IMR-90 (cell line): Measurements from ENCODE around the gene AGO3. TPM values are rescaled to one million over a fixed set of nuclear protein-coding genes. Genes with fewer than 3 reads are reported as not detected.
A peak's percentile ranks its signal among the peaks of the same experiment; 100 is the strongest.

Source experiments
- ATAC-seq: fragments of 200-7000 bp; cut with Tn5 transposase; 2 replicates; pipeline ENCODE4 v1.9.1; 2020; ENCODE audit warnings: low read depth, mild to moderate bottlenecking, moderate library complexity
- BruUV-seq: library from RNA; stranded (reverse); fragments of 400-500 nt; replicated peaks from 2 replicates; lab custom pipeline; 2021; lab: Mats Ljungman, UMichigan
- CTCF ChIA-PET: fragments of 300-600 bp; formaldehyde crosslinking; extraction: SDS; loops from one replicate; lab custom pipeline; 2021; ENCODE audit warnings: antibody characterized with exemption; lab: Yijun Ruan, JAX
- POLR2A ChIA-PET: fragments of 300-600 bp; sonication (Branson Sonifier 250); formaldehyde crosslinking; loops from one replicate; lab custom pipeline; 2022; ENCODE audit warnings: antibody characterized with exemption; ENCODE audit not compliant: unreplicated experiment; lab: Charles Lee
- DNase-seq: peaks from one replicate; pipeline ENCODE4 v3.0.0; 2013
- H2AFZ ChIP-seq: replicated peaks from 2 replicates; pipeline ENCODE3; 2013; ENCODE audit warnings: low read length, mild to moderate bottlenecking; ENCODE audit not compliant: poor library complexity
- H2AK5ac ChIP-seq: 2 replicates; pipeline ENCODE4 v1.6.1; 2013; ENCODE audit warnings: low read depth, low read length, inconsistent platforms
- H2AK9ac ChIP-seq: replicated peaks from 2 replicates; pipeline ENCODE3; 2013; ENCODE audit warnings: mild to moderate bottlenecking, low read depth, low read length, moderate library complexity; ENCODE audit not compliant: poor library complexity
- H2BK120ac ChIP-seq: 2 replicates; pipeline ENCODE4 v1.6.1; 2013; ENCODE audit warnings: low read depth, low read length, inconsistent platforms
- H2BK15ac ChIP-seq: 3 replicates; pipeline ENCODE4 v1.6.1; 2013; ENCODE audit warnings: low read depth, low read length, inconsistent platforms
- H2BK20ac ChIP-seq: 2 replicates; pipeline ENCODE4 v1.6.1; 2013; ENCODE audit warnings: low read depth, mild to moderate bottlenecking, inconsistent platforms, low read length, moderate library complexity
- H2BK5ac ChIP-seq: 2 replicates; pipeline ENCODE4 v1.6.1; 2013; ENCODE audit warnings: mild to moderate bottlenecking, low read depth, low read length, inconsistent platforms; ENCODE audit not compliant: poor library complexity, severe bottlenecking
- H3K14ac ChIP-seq: replicated peaks from 2 replicates; pipeline ENCODE4 v1.6.1; 2013; ENCODE audit warnings: low read depth, low read length, inconsistent platforms
- H3K18ac ChIP-seq: 2 replicates; pipeline ENCODE4 v1.6.1; 2013; ENCODE audit warnings: low read depth, low read length, control low read depth
- H3K23ac ChIP-seq: 2 replicates; pipeline ENCODE4 v1.6.1; 2013; ENCODE audit warnings: low read depth, low read length, inconsistent platforms
- H3K27ac ChIP-seq: 2 replicates; pipeline ENCODE4 v1.5.1; 2013; ENCODE audit warnings: mild to moderate bottlenecking, control low read depth, low read length; ENCODE audit not compliant: insufficient read depth
- H3K27me3 ChIP-seq: 2 replicates; pipeline ENCODE4 v1.6.1; 2013; ENCODE audit warnings: low read length; ENCODE audit not compliant: control insufficient read depth, insufficient read depth
- H3K36me3 ChIP-seq: 2 replicates; pipeline ENCODE4 v1.6.1; 2013; ENCODE audit warnings: low read length, mixed read lengths; ENCODE audit not compliant: control insufficient read depth, insufficient read depth
- H3K4ac ChIP-seq: 2 replicates; pipeline ENCODE4 v1.6.1; 2013; ENCODE audit warnings: low read depth, low read length, inconsistent platforms
- H3K4me1 ChIP-seq: 2 replicates; pipeline ENCODE4 v1.6.1; 2013; ENCODE audit warnings: low read length, mixed read lengths; ENCODE audit not compliant: control insufficient read depth, insufficient read depth
- H3K4me2 ChIP-seq: 2 replicates; pipeline ENCODE4 v1.6.1; 2013; ENCODE audit warnings: low read depth, mild to moderate bottlenecking, control low read depth, low read length, moderate library complexity
- H3K4me3 ChIP-seq: 2 replicates; pipeline ENCODE4 v1.5.1; 2013; ENCODE audit warnings: low read depth, mild to moderate bottlenecking, control low read depth, low read length, moderate library complexity; ENCODE audit not compliant: insufficient read depth
- H3K56ac ChIP-seq: 2 replicates; pipeline ENCODE4 v1.6.1; 2013; ENCODE audit warnings: low read length, inconsistent platforms; ENCODE audit not compliant: insufficient read depth; ENCODE audit errors: extremely low read depth
- H3K79me1 ChIP-seq, 2 experiments: 2 replicates each; pipeline ENCODE4 v1.6.1; 2013; ENCODE audit warnings: low read length in 2 of 2, inconsistent platforms in 1 of 2, low read depth in 1 of 2
- H3K9ac ChIP-seq: 2 replicates; pipeline ENCODE4 v1.6.1; 2013; ENCODE audit warnings: low read depth, low read length, control low read depth
- H3K9me1 ChIP-seq: 2 replicates; pipeline ENCODE4 v1.6.1; 2013; ENCODE audit warnings: low read length, inconsistent platforms; ENCODE audit not compliant: insufficient read depth
- H3K9me3 ChIP-seq: 2 replicates; pipeline ENCODE4 v1.6.1; 2013; ENCODE audit warnings: low read length; ENCODE audit not compliant: control insufficient read depth, insufficient read depth
- H4K20me1 ChIP-seq: 2 replicates; pipeline ENCODE4 v1.6.1; 2013; ENCODE audit warnings: low read length, inconsistent platforms; ENCODE audit not compliant: insufficient read depth
- H4K5ac ChIP-seq: 2 replicates; pipeline ENCODE4 v1.6.1; 2013; ENCODE audit warnings: mild to moderate bottlenecking, low read depth, low read length, control low read depth
- H4K8ac ChIP-seq, 2 experiments: 2 replicates each; pipeline ENCODE4 v1.6.1; 2013; ENCODE audit warnings: low read depth in 2 of 2, low read length in 2 of 2, control low read depth in 1 of 2, inconsistent platforms in 1 of 2
- H4K91ac ChIP-seq: 2 replicates; pipeline ENCODE4 v1.6.1; 2013; ENCODE audit warnings: low read depth, low read length, inconsistent platforms; ENCODE audit not compliant: insufficient read depth
- BHLHE40 ChIP-seq: fragments of 150-350 bp; IDR thresholded peaks from 2 replicates; pipeline ENCODE4 v1.6.1; 2016; ENCODE audit warnings: mild to moderate bottlenecking, low read depth, low read length
- CEBPB ChIP-seq: IDR thresholded peaks from 2 replicates; pipeline ENCODE4 v1.6.1; 2012; ENCODE audit warnings: low read depth, low read length, improper control_type of control experiment
- CHD1 ChIP-seq: IDR thresholded peaks from 2 replicates; pipeline ENCODE4 v1.6.1; 2012; ENCODE audit warnings: low read depth, low read length, improper control_type of control experiment
- CTCF ChIP-seq: conservative IDR thresholded peaks from 2 replicates; pipeline ENCODE4 v1.5.1; 2012; ENCODE audit warnings: mild to moderate bottlenecking, low read depth, low read length, improper control_type of control experiment
- ELK1 ChIP-seq: fragments of 150-350 bp; IDR thresholded peaks from 2 replicates; pipeline ENCODE4 v1.6.1; 2016; ENCODE audit warnings: low read depth, mild to moderate bottlenecking, low read length, moderate library complexity, borderline replicate concordance
- FOS ChIP-seq: fragments of 150-350 bp; IDR thresholded peaks from 2 replicates; pipeline ENCODE4 v1.6.1; 2016; ENCODE audit warnings: low read depth, low read length
- MAFK ChIP-seq: IDR thresholded peaks from 2 replicates; pipeline ENCODE4 v1.6.1; 2012; ENCODE audit warnings: low read depth, low read length, improper control_type of control experiment
- MXI1 ChIP-seq: IDR thresholded peaks from 2 replicates; pipeline ENCODE4 v1.6.1; 2012; ENCODE audit warnings: low read depth, mild to moderate bottlenecking, low read length, moderate library complexity, borderline replicate concordance
- RAD21 ChIP-seq: IDR thresholded peaks from 2 replicates; pipeline ENCODE4 v1.6.1; 2012; ENCODE audit warnings: low read length, improper control_type of control experiment
- RCOR1 ChIP-seq: IDR thresholded peaks from 2 replicates; pipeline ENCODE4 v1.6.1; 2012; ENCODE audit warnings: mild to moderate bottlenecking, low read length, improper control_type of control experiment; ENCODE audit not compliant: insufficient replicate concordance
- SMC3 ChIP-seq: fragments of 150-350 bp; IDR thresholded peaks from 2 replicates; pipeline ENCODE4 v1.6.1; 2016; ENCODE audit warnings: low read depth, mild to moderate bottlenecking, antibody characterized with exemption, low read length, moderate library complexity
- USF2 ChIP-seq: fragments of 150-350 bp; IDR thresholded peaks from 2 replicates; pipeline ENCODE4 v1.6.1; 2017; ENCODE audit warnings: mild to moderate bottlenecking, antibody characterized with exemption, low read length, low read depth
- WGBS, 2 experiments: methylation state at CpG; one replicate each; pipeline versions ENCODE4 v1.1.5 to v1.1.7; 2013; ENCODE audit warnings: missing lambda C conversion rate in 2 of 2; ENCODE audit not compliant: insufficient read length in 1 of 2; ENCODE audit errors: extremely low coverage in 2 of 2; 5-methylcytosine and 5-hydroxymethylcytosine counted together
- dilution Hi-C: fragments of 300-500 bp; cut with HindIII; formaldehyde crosslinking; loops from one replicate; pipeline ENCODE4 v1.14.3; 2018; ENCODE audit warnings: low sequenced_read_pairs; ENCODE audit not compliant: unreplicated experiment
- in situ Hi-C: fragments of 300-500 bp; cut with MboI; formaldehyde crosslinking; loops from 3 replicates; pipeline ENCODE4 v1.14.3; 2019; ENCODE audit warnings: low sequenced_read_pairs, inconsistent platforms, mixed read lengths
- intact Hi-C: fragments of 100-400 bp; cut with micrococcal nuclease; formaldehyde crosslinking; loops from 2 replicates; pipeline ENCODE4 v1.10.0; 2022
- polyA plus RNA-seq, 3 experiments: library from polyadenylated mRNA; depleted of rRNA; stranded (reverse); fragments of >200 nt; gene quantifications; 2 replicates each; pipeline ENCODE4 v1.2.3, GENCODE V29; 2012; ENCODE audit warnings: low replicate concordance in 1 of 3
- total RNA-seq: library from RNA; depleted of rRNA; stranded (reverse); fragments of >200 nt; gene quantifications from 2 replicates; pipeline ENCODE4 v1.2.3, GENCODE V29; 2012

The AGO3 gene
- total and polyA plus RNA-seq, 2 of the 4 experiments (the other 2 are of a cell fraction), result 8.9 to 25.6 TPM

GRCh38 chr1:36083635-36084496 lies 153.0 kb downstream of the AGO3 start, which contains the start of gene TEKT2:
Gene TEKT2 (plus strand): TSS chr1:36084094. CDS start chr1:36084922, 828 bp downstream.
- Histone ChIP-seq H3K18ac (no peak within 1 kb of the TSS), H4K5ac (no peak within 1 kb of the TSS), H4K20me1 (no peaks in the 10 kb centered on the region), H3K23ac (no peak within 1 kb of the TSS), H2BK5ac (no peak within 1 kb of the TSS), H2BK20ac (no peak within 1 kb of the TSS), H2AK5ac (no peak within 1 kb of the TSS), H4K8ac (peak within 1 kb of the TSS; percentile 63 to 85; a peak in 2 of 4 replicates), H3K27ac (no peak within 1 kb of the TSS), H3K79me1 (peaks cover 0 to 1% of the 10 kb centered on the region in 2 experiments; a peak in 1 of 4 replicates), H2BK15ac (no peak within 1 kb of the TSS), H3K4me2 (peak within 1 kb of the TSS; percentile 71), H3K9me3 (no peaks in the 10 kb centered on the region), H3K4me3 (peak within 1 kb of the TSS; percentile 31), H3K4me1 (no peaks in the 10 kb centered on the region), H3K27me3 (no peaks in the 10 kb centered on the region; the same call in 1 of the 2 replicates), H3K14ac (peak within 1 kb of the TSS; percentile 32; the same call in 1 of the 2 replicates), H2BK120ac (no peak within 1 kb of the TSS), H2AFZ (peak within 1 kb of the TSS; percentile 95), H3K9me1 (peaks cover 8% of the 10 kb centered on the region; the same call in 1 of the 2 replicates), H3K4ac (0 out of 2 replicates have a peak within 1 kb of the TSS, but pooled peaks have one; percentile 3), H2AK9ac (peak within 1 kb of the TSS; percentile 91), H3K36me3 (no peaks in the 10 kb centered on the region), H3K9ac (no peak within 1 kb of the TSS), H4K91ac (no peak within 1 kb of the TSS), H3K56ac (no peak within 1 kb of the TSS)
- POLR2A ChIA-PET, result no interaction called here
- DNase-seq, result no peak
- ATAC-seq, result peak; percentile 5; the same call in 1 of the 2 replicates
- intact Hi-C loops, result loop anchor here (10.0 kb wide), 1 partner anchor 149 kb away; the partner anchor contains the start of gene AGO3
- dilution Hi-C loops, result no loop called here
- WGBS, 2 experiments, result 33% methylated on average over 15 of the region's 59 CpGs; no CpG with 5 or more reads in 1 of the 2 experiments
- in situ Hi-C loops, result no loop called here
- CTCF ChIA-PET, result no interaction called here
- TF ChIP-seq MAFK, result no peak
- no peak for TF ChIP-seq RAD21
- no peak for TF ChIP-seq MXI1
- TF ChIP-seq SMC3, result no peak
- TF ChIP-seq RCOR1, result no peak
- TF ChIP-seq CHD1, result no peak
- TF ChIP-seq BHLHE40, result no peak
- TF ChIP-seq CTCF, result no peak
- no peak for TF ChIP-seq ELK1
- no peak for TF ChIP-seq CEBPB
- TF ChIP-seq USF2, result no peak
- no peak for TF ChIP-seq FOS
- no TSS peak for BruUV-seq
